K562 (cell line): ENCODE measurements around the gene FOS. TPM values are rescaled to one million over a fixed set of nuclear protein-coding genes. Genes with fewer than 3 reads are reported as not detected.

Source experiments
- CHAMP1 ChIP-seq: fragments of 450-650 bp; IDR thresholded peaks from 2 replicates; pipeline ENCODE4 v1.6.1; 2016; ENCODE audit warnings: mild to moderate bottlenecking
- E4F1 ChIP-seq: fragments of 250-450 bp; sonication (Bioruptor Pico); IDR thresholded peaks from 2 replicates; pipeline ENCODE4 v1.5.0; 2021; ENCODE audit warnings: mild to moderate bottlenecking, borderline replicate concordance
- ESRRB ChIP-seq: fragments of 250-450 bp; sonication (Bioruptor Pico); IDR thresholded peaks from 2 replicates; pipeline ENCODE4 v1.5.0; 2020; ENCODE audit warnings: mild to moderate bottlenecking, moderate library complexity, borderline replicate concordance
- FOS ChIP-seq: IDR thresholded peaks from 3 replicates; pipeline ENCODE4 v1.6.1; 2011; ENCODE audit not compliant: insufficient read length; ENCODE audit errors: extremely low read depth
- HMGN3 ChIP-seq: IDR thresholded peaks from 2 replicates; pipeline ENCODE4 v1.6.1; 2011; ENCODE audit warnings: borderline replicate concordance, low read depth, mild to moderate bottlenecking, mixed read lengths, low read length; ENCODE audit not compliant: insufficient read length; ENCODE audit errors: extremely low read depth
- IRF9 ChIP-seq: fragments of 450-650 bp; IDR thresholded peaks from 2 replicates; pipeline ENCODE4 v1.6.1; 2016; ENCODE audit warnings: missing biosample characterization, missing genetic modification characterization
- MED1 ChIP-seq: sonication (generic); formaldehyde crosslinking; IDR thresholded peaks from 2 replicates; pipeline ENCODE4 v1.8.1; 2023; ENCODE audit warnings: missing genetic modification reagents, borderline replicate concordance
- MYBL2 ChIP-seq, 2 experiments: fragments of 450-650 bp in 1 of 2; sonication (generic) in 1 of 2; formaldehyde crosslinking in 1 of 2; IDR thresholded peaks; 2 replicates each; pipeline versions ENCODE4 v1.6.1 to v1.8.1; 2017 to 2022; ENCODE audit warnings: borderline replicate concordance in 1 of 2, inconsistent platforms in 1 of 2, low read depth in 1 of 2, mild to moderate bottlenecking in 1 of 2, missing genetic modification reagents in 1 of 2, moderate library complexity in 1 of 2
- POLR3G ChIP-seq: IDR thresholded peaks from 2 replicates; pipeline ENCODE4 v1.6.1; 2011; ENCODE audit not compliant: insufficient read length, insufficient replicate concordance; ENCODE audit errors: extremely low read depth
- RCOR1 ChIP-seq, 2 experiments: IDR thresholded peaks; 2 replicates each; pipeline ENCODE4 v1.6.1; 2012; ENCODE audit warnings: low read depth in 2 of 2, low read length in 2 of 2, borderline replicate concordance in 1 of 2, improper control_type of control experiment in 1 of 2
- STAT6 ChIP-seq: sonication (generic); formaldehyde crosslinking; IDR thresholded peaks from 2 replicates; pipeline ENCODE4 v1.8.1; 2023; ENCODE audit warnings: mild to moderate bottlenecking, missing genetic modification reagents
- TAF7 ChIP-seq: fragments of 450-650 bp; IDR thresholded peaks from 2 replicates; pipeline ENCODE4 v1.6.1; 2016; ENCODE audit warnings: missing genetic modification characterization, missing compliant biosample characterization
- XRCC4 ChIP-seq: IDR thresholded peaks from one replicate; pipeline ENCODE4 v1.6.1; 2011; ENCODE audit not compliant: insufficient read depth, insufficient read length; ENCODE audit errors: extremely low read depth
- ZNF277 ChIP-seq: fragments of 250-450 bp; sonication (Bioruptor Pico); IDR thresholded peaks from 2 replicates; pipeline ENCODE4 v1.8.0; 2022; ENCODE audit warnings: inconsistent platforms, mild to moderate bottlenecking, moderate library complexity, borderline replicate concordance
- ZNF316 ChIP-seq: fragments of 450-650 bp; IDR thresholded peaks from 2 replicates; pipeline ENCODE4 v1.6.1; 2016
- polyA plus RNA-seq, 8 experiments: library from polyadenylated mRNA; depleted of rRNA in 4 of 8; stranded (reverse) in 5 of 8; unstranded in 3 of 8; fragments of >200 nt; fragmentation: Nextera tagmentation in 2 of 8; fragmentation: Illumina TruSeq in 1 of 8; extraction: Ambion mirVana in 2 of 8; extraction: Trizol in 1 of 8; gene quantifications; 2 replicates each; pipeline versions ENCODE4 v1.2.1 to v1.2.3, GENCODE V29; 2011 to 2014; ENCODE audit warnings: inconsistent platforms in 1 of 8, missing spikeins in 1 of 8
- total RNA-seq, 7 experiments: library from RNA; depleted of rRNA in 6 of 7; stranded (reverse); fragments of >200 nt in 6 of 7; fragmentation: Illumina TruSeq in 2 of 7; extraction: Trizol in 2 of 7; gene quantifications; 2 replicates each; pipeline versions ENCODE4 v1.2.1 to v1.2.3, GENCODE V29; 2011 to 2021; ENCODE audit warnings: low replicate concordance in 1 of 7

Gene FOS
- total and polyA plus RNA-seq, 9 of the 15 experiments (the other 6 are each of a cell fraction or from before 2014, with no cell fraction given): 0.54 to 13.8 (median 8.9) TPM

- TF ChIP-seq STAT6 (CRISPR knock-in tag): no peak
- no peak for TF ChIP-seq MED1 (CRISPR knock-in tag)
- TF ChIP-seq ESRRB (CRISPR knock-in tag): no peak
- TF ChIP-seq CHAMP1: no peak
- TF ChIP-seq ZNF277 (CRISPR knock-in tag): no peak
- no peak for TF ChIP-seq E4F1 (CRISPR knock-in tag)
- no peak for TF ChIP-seq RCOR1 (IDR thresholded peaks at IDR 0.05; ENCODE audit: borderline replicate concordance in 1 of 2, low read depth in 2 of 2, low read length in 2 of 2)
- TF ChIP-seq XRCC4: no peak
- TF ChIP-seq FOS: no peak
- TF ChIP-seq HMGN3: peak; percentile 98
- no peak for TF ChIP-seq ZNF316
- no peak for TF ChIP-seq MYBL2 (IDR thresholded peaks at IDR 0.05; ENCODE audit: low read depth)
- TF ChIP-seq MYBL2 (CRISPR knock-in tag; IDR thresholded peaks at IDR 0.05; ENCODE audit: borderline replicate concordance): no peak
- TF ChIP-seq POLR3G: no peak
- no peak for TF ChIP-seq TAF7 (tag)
- no peak for TF ChIP-seq IRF9 (tag)
These were observed 1.4 kb upstream of the FOS start (continued) for GRCh38 chr14:75277008-75277814.
